B cell (primary cell): ENCODE measurements around the gene ZNF672.
A peak's percentile ranks its signal among the peaks of the same experiment; 100 is the strongest.

Experiments
- EZH2 ChIP-seq: IDR thresholded peaks from 2 replicates; pipeline ENCODE4 v1.6.1; 2012; ENCODE audit warnings: borderline replicate concordance, low read depth, mild to moderate bottlenecking, moderate library complexity, low read length; ENCODE audit not compliant: insufficient read depth, poor library complexity, severe bottlenecking
- TF ChIP-seq, protein P1 (sequence below): fragments of 200-600 bp; IDR thresholded peaks from one replicate; pipeline ENCODE4 v1.8.0; 2022; ENCODE audit warnings: antibody characterized with exemption, mild to moderate bottlenecking

DNA sequence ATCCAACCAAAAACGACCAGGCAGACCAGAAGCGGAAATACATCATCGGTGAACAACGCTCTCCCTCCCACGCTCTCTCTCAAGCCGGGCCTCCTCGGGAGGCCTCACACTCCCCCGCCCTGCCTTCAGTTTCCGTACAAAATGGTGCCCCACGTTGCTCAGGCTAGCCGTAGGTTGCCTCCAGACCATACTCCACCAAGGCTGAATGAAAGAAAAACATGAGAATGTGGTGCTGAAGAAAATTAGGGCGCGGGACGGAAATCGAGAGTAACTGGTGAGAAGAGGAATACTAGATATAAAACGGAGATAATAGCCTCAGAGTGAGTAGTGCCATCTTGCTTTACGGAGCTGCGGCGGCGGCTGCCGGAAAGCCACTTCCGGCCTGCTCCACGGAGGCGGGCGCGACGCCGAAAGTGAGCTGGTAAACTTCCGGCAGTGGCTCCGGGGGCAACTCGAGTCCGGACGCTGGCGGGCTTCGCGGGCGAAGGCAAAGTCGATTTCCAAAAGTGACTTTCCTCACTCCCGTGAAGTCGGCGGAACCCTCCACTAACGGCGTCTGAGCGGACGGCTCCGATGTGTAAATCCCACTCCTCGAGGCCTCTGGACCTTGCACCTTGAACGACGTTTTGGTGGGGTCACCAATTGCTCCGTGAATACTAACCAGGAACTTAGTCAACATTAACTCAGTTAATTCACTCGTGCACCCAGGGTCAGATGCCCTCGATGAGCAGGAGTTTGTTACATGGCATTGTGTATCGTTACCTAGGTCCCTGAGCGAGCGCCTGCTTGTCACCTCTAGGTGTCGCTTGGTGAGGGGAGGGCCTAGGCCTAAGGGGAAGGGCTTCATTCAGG is 11.9 kb upstream of the ZNF672 start, which contains the start of gene SH3BP5L:
- TF ChIP-seq EZH2 = no peak
- TF ChIP-seq, protein P1, sequence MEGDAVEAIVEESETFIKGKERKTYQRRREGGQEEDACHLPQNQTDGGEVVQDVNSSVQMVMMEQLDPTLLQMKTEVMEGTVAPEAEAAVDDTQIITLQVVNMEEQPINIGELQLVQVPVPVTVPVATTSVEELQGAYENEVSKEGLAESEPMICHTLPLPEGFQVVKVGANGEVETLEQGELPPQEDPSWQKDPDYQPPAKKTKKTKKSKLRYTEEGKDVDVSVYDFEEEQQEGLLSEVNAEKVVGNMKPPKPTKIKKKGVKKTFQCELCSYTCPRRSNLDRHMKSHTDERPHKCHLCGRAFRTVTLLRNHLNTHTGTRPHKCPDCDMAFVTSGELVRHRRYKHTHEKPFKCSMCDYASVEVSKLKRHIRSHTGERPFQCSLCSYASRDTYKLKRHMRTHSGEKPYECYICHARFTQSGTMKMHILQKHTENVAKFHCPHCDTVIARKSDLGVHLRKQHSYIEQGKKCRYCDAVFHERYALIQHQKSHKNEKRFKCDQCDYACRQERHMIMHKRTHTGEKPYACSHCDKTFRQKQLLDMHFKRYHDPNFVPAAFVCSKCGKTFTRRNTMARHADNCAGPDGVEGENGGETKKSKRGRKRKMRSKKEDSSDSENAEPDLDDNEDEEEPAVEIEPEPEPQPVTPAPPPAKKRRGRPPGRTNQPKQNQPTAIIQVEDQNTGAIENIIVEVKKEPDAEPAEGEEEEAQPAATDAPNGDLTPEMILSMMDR = peak; percentile 84
